ENCODE results near the gene NCAM1. TPM values are rescaled to one million over a fixed set of nuclear protein-coding genes. Genes with fewer than 3 reads are reported as not detected.

Gene NCAM1
- total and polyA plus RNA-seq, 2 of the 13 experiments (the other 11 are each of a cell fraction or from before 2014, with no cell fraction given), result 0.05 TPM; not detected in 1

- H3K9me3 ChIP-seq (ENCODE audit: low read length), result no peaks in the 10 kb centered on the region
- no peaks in the 10 kb centered on the region for H4K20me1 ChIP-seq (ENCODE audit: insufficient read depth, low read length)
- intact Hi-C loops (cut with micrococcal nuclease; ENCODE audit: unreplicated experiment) (no loop called here), in situ Hi-C loops (cut with HindIII; ENCODE audit: extremely low pct_ligation_motif_present, low pct_unique_long_range_greater_than_20kb) (no loop called here)
- no peak overlapping the region for H3K4me2 ChIP-seq (ENCODE audit: low read depth, low read length)
- H3K9ac ChIP-seq (ENCODE audit: insufficient read depth, low read depth, low read length), result no peak overlapping the region
- BruUV-seq (replicated peaks), result no TSS peak
- FAIRE-seq, result no peak
- no peak for TF ChIP-seq ZBTB21 (CRISPR knock-in tag; IDR thresholded peaks at IDR 0.05)
- H3K36me3 ChIP-seq (replicated peaks in 1 of 2; ENCODE audit: control insufficient read depth in 1 of 2, insufficient read depth in 2 of 2, low read length in 2 of 2), result no peaks in the 10 kb centered on the region
- H3K27me3 ChIP-seq (ENCODE audit: control insufficient read depth in 1 of 2, insufficient read depth in 2 of 2, low read length in 2 of 2), result peaks cover 0 to 10% of the 10 kb centered on the region in 2 experiments; a peak in 3 of 5 replicates
- 47% methylated on average over 8 of the region's 8 CpGs for WGBS (ENCODE audit: low lambda C conversion rate)
- H3K27ac ChIP-seq (ENCODE audit: extremely low read length, insufficient read depth, low read length), result no peak overlapping the region
- ChIA-PET POLR2A (no interaction called here), CTCF (ENCODE audit: low intra/inter-chr PET ratio, low total read pairs) (no interaction called here)
- H2AFZ ChIP-seq (ENCODE audit: low read length), result no peak overlapping the region
- H3K4me3 ChIP-seq (replicated peaks in 1 of 3; ENCODE audit: insufficient read depth in 1 of 3, low read depth in 2 of 3, low read length in 3 of 3), result no peak overlapping the region
- H3K4me1 ChIP-seq (ENCODE audit: insufficient read depth, low read length), result no peaks in the 10 kb centered on the region
- no peaks in the 10 kb centered on the region for H3K79me2 ChIP-seq (ENCODE audit: insufficient read depth, low read length)
- no peak for ATAC-seq
- no peak for DNase-seq (ENCODE audit: low spot score)
These were observed 163.4 kb downstream of the NCAM1 start for GRCh38 chr11:113124578-113124977.

- 59% methylated on average over 5 of the region's 5 CpGs for WGBS (ENCODE audit: low lambda C conversion rate)
- H3K4me2 ChIP-seq (ENCODE audit: low read depth, low read length), result no peak overlapping the region
- no peaks in the 10 kb centered on the region for H4K20me1 ChIP-seq (ENCODE audit: insufficient read depth, low read length)
- no peaks in the 10 kb centered on the region for H3K36me3 ChIP-seq (replicated peaks in 1 of 2; ENCODE audit: control insufficient read depth in 1 of 2, insufficient read depth in 2 of 2, low read length in 2 of 2)
- H3K9me3 ChIP-seq (ENCODE audit: low read length), result no peaks in the 10 kb centered on the region
- DNase-seq (ENCODE audit: low spot score), result no peak
- ChIA-PET POLR2A (no interaction called here), CTCF (ENCODE audit: low intra/inter-chr PET ratio, low total read pairs) (no interaction called here)
- in situ Hi-C loops (cut with HindIII; ENCODE audit: extremely low pct_ligation_motif_present, low pct_unique_long_range_greater_than_20kb), result no loop called here
- intact Hi-C loops (cut with micrococcal nuclease; ENCODE audit: unreplicated experiment), result no loop called here
- no peaks in the 10 kb centered on the region for H3K4me1 ChIP-seq (ENCODE audit: insufficient read depth, low read length)
- peaks cover 0 to 18% of the 10 kb centered on the region in 2 experiments; a peak in 2 of 5 replicates for H3K27me3 ChIP-seq (ENCODE audit: control insufficient read depth in 1 of 2, insufficient read depth in 2 of 2, low read length in 2 of 2)
- no peak overlapping the region for H2AFZ ChIP-seq (ENCODE audit: low read length)
- no peak for ATAC-seq
- BruUV-seq (replicated peaks), result no TSS peak
- H3K27ac ChIP-seq (ENCODE audit: extremely low read length, insufficient read depth, low read length), result no peak overlapping the region
- no peak overlapping the region for H3K4me3 ChIP-seq (replicated peaks in 1 of 3; ENCODE audit: insufficient read depth in 1 of 3, low read depth in 2 of 3, low read length in 3 of 3)
- TF ChIP-seq SRF (IDR thresholded peaks at IDR 0.05; ENCODE audit: low read depth, low read length) (no peak), E2F5 (CRISPR knock-in tag; conservative IDR thresholded peaks at IDR 0.05) (no peak), POGK (CRISPR knock-in tag; conservative IDR thresholded peaks at IDR 0.05) (no peak), ZNF589 (CRISPR knock-in tag; conservative IDR thresholded peaks at IDR 0.05) (no peak), PREB (CRISPR knock-in tag; IDR thresholded peaks at IDR 0.05) (no peak)
- no peak overlapping the region for H3K9ac ChIP-seq (ENCODE audit: insufficient read depth, low read depth, low read length)
- FAIRE-seq, result no peak
- no peaks in the 10 kb centered on the region for H3K79me2 ChIP-seq (ENCODE audit: insufficient read depth, low read length)
These were observed 168.2 kb downstream of the NCAM1 start for GRCh38 chr11:113129261-113129992.
